Endothelial cell (in vitro differentiated cells): ENCODE results near the gene EIF4G3. TPM values are rescaled to one million over a fixed set of nuclear protein-coding genes. Genes with fewer than 3 reads are reported as not detected.
A peak's percentile ranks its signal among the peaks of the same experiment; 100 is the strongest.
"Not testable (repeated sequence)": the region's sequence is repeated elsewhere in the genome, so short reads cannot be mapped to it uniquely, and the experiment has no call there.

Experiments
- DNase-seq: peaks from one replicate; pipeline ENCODE4 v3.0.0; 2021; ENCODE audit warnings: low spot score
- H3K27ac Mint-ChIP-seq: one replicate; pipeline ENCODE4 v1.8.0; 2021; ENCODE audit warnings: mixed read lengths, inconsistent platforms; ENCODE audit not compliant: unreplicated experiment
- H3K27me3 Mint-ChIP-seq: one replicate; pipeline ENCODE4 v1.8.0; 2021; ENCODE audit warnings: mild to moderate bottlenecking, moderate library complexity, mixed read lengths, inconsistent platforms; ENCODE audit not compliant: unreplicated experiment
- H3K36me3 Mint-ChIP-seq: one replicate; pipeline ENCODE4 v1.8.0; 2021; ENCODE audit warnings: mild to moderate bottlenecking, low read depth, mixed read lengths, inconsistent platforms; ENCODE audit not compliant: unreplicated experiment
- H3K4me1 Mint-ChIP-seq: one replicate; pipeline ENCODE4 v1.8.0; 2021; ENCODE audit warnings: mild to moderate bottlenecking, mixed read lengths, inconsistent platforms; ENCODE audit not compliant: unreplicated experiment
- H3K4me3 Mint-ChIP-seq: one replicate; pipeline ENCODE4 v1.8.0; 2021; ENCODE audit warnings: mild to moderate bottlenecking, mixed read lengths, inconsistent platforms; ENCODE audit not compliant: unreplicated experiment
- H3K9me3 Mint-ChIP-seq: one replicate; pipeline ENCODE4 v1.8.0; 2021; ENCODE audit warnings: mixed read lengths, inconsistent platforms; ENCODE audit not compliant: unreplicated experiment
- CTCF ChIP-seq: fragments of 200-600 bp; sonication (generic); IDR thresholded peaks from one replicate; pipeline ENCODE4 v1.5.0; 2021; ENCODE audit warnings: antibody characterized with exemption; ENCODE audit not compliant: unreplicated experiment
- total RNA-seq: library from RNA; stranded (reverse); fragmentation: NEBNext Ultra II Directional; extraction: Animal tissue kit (Norgen Biotek cat#: 25700); gene quantifications from one replicate; pipeline ENCODE4 v1.2.1, GENCODE V29; 2021; ENCODE audit not compliant: unreplicated experiment

The EIF4G3 gene
- total RNA-seq, 1 donor from 2014 or later = 87.6 TPM

GRCh38 chr1:21024918-21025317 lies 151.8 kb downstream of the EIF4G3 start:
- Mint-ChIP-seq H3K27me3 (no peaks in the 10 kb centered on the region), H3K4me1 (peaks cover 7% of the 10 kb centered on the region), H3K27ac (no peak overlapping the region), H3K9me3 (no peaks in the 10 kb centered on the region), H3K36me3 (peaks cover 16% of the 10 kb centered on the region), H3K4me3 (no peak overlapping the region)
- TF ChIP-seq CTCF = no peak
- DNase-seq = no peak

- H3K36me3 Mint-ChIP-seq = peaks cover 15% of the 10 kb centered on the region
- H3K4me1 Mint-ChIP-seq, DNase-seq, H3K9me3 Mint-ChIP-seq, H3K27ac Mint-ChIP-seq, H3K4me3 Mint-ChIP-seq, H3K27me3 Mint-ChIP-seq: not testable (repeated sequence)
Observed at GRCh38 chr1:21024136-21024896, 152.4 kb downstream of the EIF4G3 start.

- Mint-ChIP-seq H3K4me1 (peaks cover 7% of the 10 kb centered on the region), H3K9me3 (no peaks in the 10 kb centered on the region), H3K36me3 (peaks cover 12% of the 10 kb centered on the region), H3K27me3 (peaks cover 3% of the 10 kb centered on the region), H3K4me3 (no peak overlapping the region), H3K27ac (peak overlapping the region; percentile 98)
- no peak for TF ChIP-seq CTCF
- DNase-seq = no peak
Observed at GRCh38 chr1:21022279-21023040, 154.2 kb downstream of the EIF4G3 start.

- Mint-ChIP-seq H3K36me3 (peaks cover 12% of the 10 kb centered on the region), H3K4me1 (peaks cover 7% of the 10 kb centered on the region), H3K27ac (no peak overlapping the region), H3K27me3 (peaks cover 3% of the 10 kb centered on the region), H3K9me3 (no peaks in the 10 kb centered on the region), H3K4me3 (no peak overlapping the region)
- no peak for TF ChIP-seq CTCF
- no peak for DNase-seq
Observed at GRCh38 chr1:21021311-21021710, 155.4 kb downstream of the EIF4G3 start.

GRCh38 chr1:21020151-21020550 lies 156.5 kb downstream of the EIF4G3 start:
- DNase-seq = no peak
- TF ChIP-seq CTCF = no peak
- H3K9me3 Mint-ChIP-seq = no peaks in the 10 kb centered on the region
- no peak overlapping the region for H3K27ac Mint-ChIP-seq
- peaks cover 7% of the 10 kb centered on the region for H3K4me1 Mint-ChIP-seq
- H3K27me3 Mint-ChIP-seq = peaks cover 3% of the 10 kb centered on the region
- H3K36me3 Mint-ChIP-seq = peaks cover 12% of the 10 kb centered on the region
- no peak overlapping the region for H3K4me3 Mint-ChIP-seq
